Measurements from ENCODE around the gene CHCHD6.

- no peak for TF ChIP-seq CTCF (IDR thresholded peaks at IDR 0.05)
- TF ChIP-seq POLR2A (IDR thresholded peaks at IDR 0.05), result no peak
Observed at GRCh38 chr3:127001486-127002194, 297.6 kb downstream of the CHCHD6 start.
